NCI-H345 treated with DMSO at 0.1 percent for 48 hours (cell line): Measurements from ENCODE around the gene TMSB4X.

Experiments used
- DNase-seq: peaks from one replicate; lab custom pipeline; 2025; ENCODE audit not compliant: unreplicated experiment; lab: John Stamatoyannopoulos, UW

TMSB4X gene

GRCh38 chrX:13022926-13023325, 48.0 kb downstream of the TMSB4X start:
- no peak for DNase-seq

- no peak for DNase-seq
Observed at GRCh38 chrX:13023567-13023966, 48.7 kb downstream of the TMSB4X start.

- no peak for DNase-seq
Observed at GRCh38 chrX:13023979-13024378, 49.1 kb downstream of the TMSB4X start.

DNA sequence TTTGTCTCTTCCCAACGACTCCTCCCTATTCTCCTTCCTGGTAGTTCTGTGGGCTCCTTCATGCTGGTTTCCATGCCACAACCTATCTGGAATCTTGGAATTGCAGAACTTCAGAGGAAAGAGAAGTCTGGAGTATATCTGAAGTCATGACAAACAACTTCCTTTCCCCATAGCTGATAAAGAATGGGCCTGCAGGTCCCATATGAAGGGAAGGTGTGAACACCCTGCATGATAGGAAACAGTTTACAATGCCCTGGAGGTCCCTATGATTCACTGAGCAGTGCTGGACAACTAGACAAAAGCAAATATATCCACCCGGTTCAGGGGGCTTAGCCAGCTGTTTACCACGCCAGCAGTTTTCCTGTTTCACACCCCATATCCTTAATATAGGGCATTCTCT, 50.1 kb downstream of the TMSB4X start:
- no peak for DNase-seq
